Testis (tissue), 3 donors: Measurements from ENCODE around the gene LACTB. TPM values are rescaled to one million over a fixed set of nuclear protein-coding genes. Genes with fewer than 3 reads are reported as not detected.
"Not testable (repeated sequence)": the region's sequence is repeated elsewhere in the genome, so short reads cannot be mapped to it uniquely, and the experiment has no call there.

Experiments
- DNase-seq: peaks from one replicate; pipeline ENCODE4 v3.0.0-alpha.2; 2019
- H3K27ac ChIP-seq, 2 donors: fragments of 200-600 bp; sonication (generic); one replicate each; pipeline ENCODE4 v1.5.1; 2019
- H3K27me3 ChIP-seq: fragments of 200-600 bp; sonication (generic); one replicate; pipeline ENCODE4 v1.5.1; 2019
- H3K36me3 ChIP-seq: fragments of 200-600 bp; sonication (generic); one replicate; pipeline ENCODE4 v1.5.1; 2017; ENCODE audit warnings: low read depth; ENCODE audit errors: missing control alignments
- H3K4me1 ChIP-seq: fragments of 200-600 bp; sonication (generic); one replicate; pipeline ENCODE4 v1.5.1; 2019
- H3K4me3 ChIP-seq, 2 donors: fragments of 200-600 bp; sonication (generic); one replicate each; pipeline ENCODE4 v1.5.1; 2017 to 2019
- H3K9me3 ChIP-seq: fragments of 200-600 bp; sonication (generic); one replicate; pipeline ENCODE4 v1.5.1; 2017
- POLR2A ChIP-seq: fragments of 450-650 bp; IDR thresholded peaks from one replicate; pipeline ENCODE4 v1.6.1; 2017; ENCODE audit warnings: antibody characterized with exemption, mild to moderate bottlenecking, moderate library complexity
- WGBS, 2 donors: methylation state at CpG; one replicate each; pipeline ENCODE4 v1.1.5; 2018; 5-methylcytosine and 5-hydroxymethylcytosine counted together
- intact Hi-C: fragments of 100-400 bp; cut with DNase I; formaldehyde crosslinking; loops from one replicate; pipeline ENCODE4 v1.15.1; 2023; ENCODE audit warnings: low total_unique reads
- polyA plus RNA-seq: library from polyadenylated mRNA; stranded (reverse); fragments of 350-450 nt; fragmentation: Illumina TruSeq; extraction: RNeasy Lipid Tissue Mini Kit (QIAGEN cat#74804); gene quantifications from one replicate; pipeline ENCODE4 v1.2.3, GENCODE V29; 2014; ENCODE audit warnings: low read depth, low replicate concordance; ENCODE audit not compliant: insufficient read depth
- total RNA-seq, 2 donors: library from RNA; depleted of rRNA; stranded (reverse); fragments of >200 nt; gene quantifications; one replicate each; pipeline ENCODE4 v1.2.3, GENCODE V29; 2016
- TF ChIP-seq, protein P1 (sequence below), 3 experiments: fragments of 450-650 bp in 2 of 3; fragments of 200-600 bp in 1 of 3; sonication (generic) in 1 of 3; IDR thresholded peaks; one replicate each; pipeline ENCODE4 v1.5.1; 2016 to 2019; ENCODE audit warnings: antibody characterized with exemption in 3 of 3, mild to moderate bottlenecking in 2 of 3, moderate library complexity in 1 of 3

LACTB gene
- total and polyA plus RNA-seq, 3 donors from 2014 or later, result 8.9 to 24.7 (median 17.1) TPM

DNA sequence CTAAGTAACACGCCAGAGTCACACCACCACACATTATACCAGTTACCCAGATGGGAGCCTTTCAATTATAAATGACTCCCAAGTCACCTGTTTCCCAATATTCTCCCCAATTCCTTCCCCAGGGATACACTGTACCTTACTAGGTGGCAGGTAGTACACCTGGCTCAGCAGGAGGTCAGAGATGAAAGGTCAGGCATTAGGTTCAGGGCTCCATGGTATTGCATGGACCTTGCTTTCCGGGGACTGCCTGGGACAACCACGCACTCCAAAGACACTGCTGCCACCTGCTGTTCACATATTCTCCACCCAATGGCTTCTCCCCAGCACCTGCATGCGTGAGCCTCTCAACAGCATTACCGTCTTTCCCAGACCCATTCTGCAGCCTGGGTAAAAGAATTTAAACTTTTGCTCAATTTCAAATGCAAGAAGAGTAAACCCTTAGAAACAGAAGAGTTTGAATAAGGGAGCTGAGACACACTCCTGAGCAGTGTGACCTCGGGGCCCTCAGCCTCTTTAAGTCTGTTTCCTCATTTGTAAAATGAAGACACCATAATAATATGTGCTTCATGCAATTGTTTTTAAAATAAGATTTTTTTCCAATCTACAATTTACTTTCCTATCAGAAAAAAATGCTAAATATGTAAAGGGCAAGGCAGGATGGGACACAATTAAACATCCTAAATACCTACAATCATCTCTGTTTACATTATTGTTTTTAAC is 28.0 kb upstream of the LACTB start:
- WGBS, 2 donors, result 30 to 38% methylated on average over 6 of the region's 6 CpGs
- TF ChIP-seq, protein P1, sequence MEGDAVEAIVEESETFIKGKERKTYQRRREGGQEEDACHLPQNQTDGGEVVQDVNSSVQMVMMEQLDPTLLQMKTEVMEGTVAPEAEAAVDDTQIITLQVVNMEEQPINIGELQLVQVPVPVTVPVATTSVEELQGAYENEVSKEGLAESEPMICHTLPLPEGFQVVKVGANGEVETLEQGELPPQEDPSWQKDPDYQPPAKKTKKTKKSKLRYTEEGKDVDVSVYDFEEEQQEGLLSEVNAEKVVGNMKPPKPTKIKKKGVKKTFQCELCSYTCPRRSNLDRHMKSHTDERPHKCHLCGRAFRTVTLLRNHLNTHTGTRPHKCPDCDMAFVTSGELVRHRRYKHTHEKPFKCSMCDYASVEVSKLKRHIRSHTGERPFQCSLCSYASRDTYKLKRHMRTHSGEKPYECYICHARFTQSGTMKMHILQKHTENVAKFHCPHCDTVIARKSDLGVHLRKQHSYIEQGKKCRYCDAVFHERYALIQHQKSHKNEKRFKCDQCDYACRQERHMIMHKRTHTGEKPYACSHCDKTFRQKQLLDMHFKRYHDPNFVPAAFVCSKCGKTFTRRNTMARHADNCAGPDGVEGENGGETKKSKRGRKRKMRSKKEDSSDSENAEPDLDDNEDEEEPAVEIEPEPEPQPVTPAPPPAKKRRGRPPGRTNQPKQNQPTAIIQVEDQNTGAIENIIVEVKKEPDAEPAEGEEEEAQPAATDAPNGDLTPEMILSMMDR (IDR thresholded peaks at IDR 0.05), result peak; percentile 68 to 83 (median 75)
- TF ChIP-seq POLR2A, result no peak
- no peaks in the 10 kb centered on the region for H3K36me3 ChIP-seq
- peak; percentile 91 for DNase-seq
- H3K4me3 ChIP-seq, result no peak overlapping the region
- no peak overlapping the region for H3K27ac ChIP-seq
- no peaks in the 10 kb centered on the region for H3K9me3 ChIP-seq
- H3K27me3 ChIP-seq, result no peaks in the 10 kb centered on the region
- H3K4me1 ChIP-seq, result no peaks in the 10 kb centered on the region
- intact Hi-C loops, result loop anchor here (10.0 kb wide), 2 partner anchors 49 to 309 kb away; partner anchors contain the start of gene TPM1

DNA sequence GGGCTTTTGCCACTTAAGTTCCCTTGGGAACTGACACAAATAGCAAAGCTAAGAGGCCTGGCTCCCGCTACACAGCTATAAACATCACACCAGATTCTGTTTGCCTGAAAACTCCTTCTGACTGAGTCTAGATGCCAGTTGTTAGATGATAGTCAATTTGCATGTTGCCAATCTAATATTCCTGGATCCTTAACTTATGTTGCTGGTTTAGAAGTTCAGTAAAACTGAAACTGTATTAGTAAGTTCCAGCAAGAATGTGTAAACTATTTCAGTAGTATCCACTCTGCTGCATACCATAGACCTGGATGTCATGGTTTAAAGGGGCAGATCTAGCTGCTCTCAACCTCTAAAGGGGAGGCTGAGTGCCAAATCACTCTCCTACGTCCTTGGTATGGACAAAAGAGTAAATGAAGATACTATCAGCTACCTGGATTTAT is 27.1 kb upstream of the LACTB start:
- no peak overlapping the region for H3K27ac ChIP-seq

DNA sequence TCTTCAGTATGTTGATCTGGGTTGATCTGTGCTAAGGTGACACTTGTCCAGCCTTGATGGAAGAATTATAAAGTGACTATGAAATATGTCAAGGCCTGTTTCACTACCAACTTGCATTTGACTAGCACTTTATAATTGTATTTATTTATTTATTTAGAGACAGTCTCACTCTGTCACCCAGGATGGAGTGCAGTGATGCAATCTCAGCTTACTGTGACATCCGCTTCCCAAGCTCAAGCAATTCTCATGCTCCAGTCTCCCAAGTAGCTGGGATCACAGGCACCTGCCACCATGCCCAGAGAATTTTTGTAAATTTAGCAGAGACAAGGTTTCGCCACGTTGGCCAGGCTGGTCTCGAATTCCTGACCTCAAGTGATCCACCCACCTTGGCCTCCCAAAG is 25.5 kb upstream of the LACTB start:
- H3K4me1 ChIP-seq, result no peaks in the 10 kb centered on the region
- no peaks in the 10 kb centered on the region for H3K9me3 ChIP-seq
- intact Hi-C loops, result loop anchor here (10.0 kb wide), 2 partner anchors 51 to 311 kb away; partner anchors contain the start of gene TPM1
- H3K36me3 ChIP-seq, result no peaks in the 10 kb centered on the region
- H3K27me3 ChIP-seq, result no peaks in the 10 kb centered on the region
- DNase-seq, result no peak
- 93 to 97% methylated on average over 4 of the region's 4 CpGs for WGBS, 2 donors
- TF ChIP-seq, protein P1 (IDR thresholded peaks at IDR 0.05), result no peak
- TF ChIP-seq POLR2A, result no peak
- no peak overlapping the region for H3K27ac ChIP-seq
- no peak overlapping the region for H3K4me3 ChIP-seq

More for the DNA sequence above, 27.1 kb upstream of the LACTB start:
- Histone ChIP-seq H3K27me3 (no peaks in the 10 kb centered on the region), H3K4me1 (no peaks in the 10 kb centered on the region), H3K4me3 (no peak overlapping the region), H3K9me3 (no peaks in the 10 kb centered on the region), H3K36me3 (no peaks in the 10 kb centered on the region)
- no peak for DNase-seq
- 80 to 94% methylated on average over 2 of the region's 2 CpGs for WGBS, 2 donors
- TF ChIP-seq POLR2A, result no peak
- TF ChIP-seq, protein P1 (IDR thresholded peaks at IDR 0.05), result no peak
- intact Hi-C loops, result loop anchor here (10.0 kb wide), 2 partner anchors 50 to 310 kb away; partner anchors contain the start of gene TPM1

DNA sequence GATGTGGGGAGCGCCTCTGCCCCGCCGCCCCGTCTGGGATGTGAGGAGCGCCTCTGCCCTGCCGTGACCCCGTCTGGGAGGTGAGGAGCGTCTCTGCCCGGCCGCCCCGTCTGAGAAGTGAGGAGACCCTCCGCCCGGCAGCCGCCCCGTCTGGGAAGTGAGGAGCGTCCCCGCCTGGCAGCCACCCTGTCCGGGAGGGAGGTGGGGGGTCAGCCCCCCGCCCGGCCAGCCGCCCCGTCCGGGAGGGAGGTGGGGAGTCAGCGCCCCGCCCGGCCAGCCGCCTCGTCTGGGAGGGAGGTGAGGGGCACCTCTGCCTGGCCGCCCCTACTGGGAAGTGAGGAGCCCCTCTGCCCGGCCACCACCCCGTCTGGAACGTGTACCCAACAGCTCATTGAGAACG is 22.8 kb upstream of the LACTB start:
- not testable (repeated sequence) for H3K4me3 ChIP-seq, H3K27ac ChIP-seq, H3K9me3 ChIP-seq, H3K4me1 ChIP-seq, DNase-seq, H3K36me3 ChIP-seq, H3K27me3 ChIP-seq
- 87 to 92% methylated on average over 4 to 5 of the region's 33 CpGs for WGBS, 2 donors
- intact Hi-C loops, result loop anchor here (10.0 kb wide), 2 partner anchors 54 to 314 kb away; partner anchors contain the start of gene TPM1

DNA sequence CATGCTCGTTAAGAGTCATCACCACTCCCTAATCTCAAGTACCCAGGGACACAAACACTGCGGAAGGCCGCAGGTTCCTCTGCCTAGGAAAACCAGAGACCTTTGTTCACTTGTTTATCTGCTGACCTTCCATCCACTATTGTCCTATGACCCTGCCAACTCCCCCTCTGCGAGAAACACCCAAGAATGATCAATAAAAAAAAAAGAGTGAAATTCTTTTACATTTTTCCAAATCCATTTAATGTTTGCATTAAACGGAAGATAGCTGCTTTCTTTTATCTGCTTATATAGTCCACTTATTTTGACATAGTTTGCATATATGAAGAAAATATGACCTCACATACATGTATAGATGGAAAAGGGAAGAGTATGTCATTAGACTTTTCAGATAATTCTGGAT is 22.1 kb upstream of the LACTB start:
- H3K4me1 ChIP-seq, H3K36me3 ChIP-seq, H3K9me3 ChIP-seq, H3K27me3 ChIP-seq, H3K27ac ChIP-seq, H3K4me3 ChIP-seq, DNase-seq: not testable (repeated sequence)
- 74 to 81% methylated on average over 5 of the region's 5 CpGs for WGBS, 2 donors
- intact Hi-C loops, result loop anchor here (10.0 kb wide), 2 partner anchors 55 to 315 kb away; partner anchors contain the start of gene TPM1
